Tibial nerve (tissue), 4 donors: ENCODE measurements around the gene KRTAP4-6.

ENCODE experiments used
- CTCF ChIP-seq, 5 experiments: fragments of 200-600 bp in 3 of 5; fragments of 450-650 bp in 2 of 5; sonication (generic) in 3 of 5; IDR thresholded peaks; one replicate each; pipeline ENCODE4 v1.5.1; 2016 to 2019; ENCODE audit warnings: antibody characterized with exemption in 5 of 5, mild to moderate bottlenecking in 3 of 5, moderate library complexity in 2 of 5
- EP300 ChIP-seq, 2 donors: sonication (generic); formaldehyde crosslinking; IDR thresholded peaks; one replicate each; pipeline ENCODE4 v1.6.1; 2017; ENCODE audit warnings: antibody characterized with exemption in 2 of 2, mild to moderate bottlenecking in 1 of 2
- POLR2A ChIP-seq, 2 donors: fragments of 450-650 bp; IDR thresholded peaks; one replicate each; pipeline ENCODE4 v1.6.1; 2017; ENCODE audit warnings: antibody characterized with exemption in 2 of 2, mild to moderate bottlenecking in 2 of 2, moderate library complexity in 2 of 2

- TF ChIP-seq CTCF (IDR thresholded peaks at IDR 0.05) (no peak), POLR2A (IDR thresholded peaks at IDR 0.05) (no peak), EP300 (IDR thresholded peaks at IDR 0.05) (no peak)
Measured at GRCh38 chr17:41185001-41185400, 44.7 kb upstream of the KRTAP4-6 start.
